Spleen (tissue), 7 donors: ENCODE measurements around the gene EPN2.

Source experiments
- POLR2A ChIP-seq, 3 donors: fragments of 450-650 bp; IDR thresholded peaks; one replicate each; pipeline ENCODE4 v1.5.1; 2017; ENCODE audit warnings: antibody characterized with exemption in 3 of 3, mild to moderate bottlenecking in 1 of 3
- POLR2AphosphoS5 ChIP-seq, 3 donors: sonication (generic); formaldehyde crosslinking; IDR thresholded peaks; one replicate each; pipeline ENCODE4 v1.5.1; 2017; ENCODE audit warnings: antibody characterized with exemption in 3 of 3
- TF ChIP-seq, protein P1 (sequence below), 11 experiments: fragments of 200-600 bp in 7 of 11; fragments of 450-650 bp in 4 of 11; sonication (generic) in 4 of 11; IDR thresholded peaks in 8 of 11; conservative IDR thresholded peaks in 3 of 11; 1 replicate in 7 of 11; 2 replicates in 4 of 11; pipeline versions ENCODE4 v1.4.0 to v1.8.0; 2016 to 2021; ENCODE audit warnings: antibody characterized with exemption in 11 of 11, inconsistent platforms in 4 of 11, mild to moderate bottlenecking in 1 of 11
- donor health status: DM: no; HTN: no; CAD: no; lungs with moderate emphysema.
- donor health status: DM: no; HTN: no; CAD: no.
- donor health status: DM: no; HTN: no; CAD: no.

- TF ChIP-seq, protein P1, sequence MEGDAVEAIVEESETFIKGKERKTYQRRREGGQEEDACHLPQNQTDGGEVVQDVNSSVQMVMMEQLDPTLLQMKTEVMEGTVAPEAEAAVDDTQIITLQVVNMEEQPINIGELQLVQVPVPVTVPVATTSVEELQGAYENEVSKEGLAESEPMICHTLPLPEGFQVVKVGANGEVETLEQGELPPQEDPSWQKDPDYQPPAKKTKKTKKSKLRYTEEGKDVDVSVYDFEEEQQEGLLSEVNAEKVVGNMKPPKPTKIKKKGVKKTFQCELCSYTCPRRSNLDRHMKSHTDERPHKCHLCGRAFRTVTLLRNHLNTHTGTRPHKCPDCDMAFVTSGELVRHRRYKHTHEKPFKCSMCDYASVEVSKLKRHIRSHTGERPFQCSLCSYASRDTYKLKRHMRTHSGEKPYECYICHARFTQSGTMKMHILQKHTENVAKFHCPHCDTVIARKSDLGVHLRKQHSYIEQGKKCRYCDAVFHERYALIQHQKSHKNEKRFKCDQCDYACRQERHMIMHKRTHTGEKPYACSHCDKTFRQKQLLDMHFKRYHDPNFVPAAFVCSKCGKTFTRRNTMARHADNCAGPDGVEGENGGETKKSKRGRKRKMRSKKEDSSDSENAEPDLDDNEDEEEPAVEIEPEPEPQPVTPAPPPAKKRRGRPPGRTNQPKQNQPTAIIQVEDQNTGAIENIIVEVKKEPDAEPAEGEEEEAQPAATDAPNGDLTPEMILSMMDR (IDR thresholded peaks at IDR 0.05 in 8 of 11, conservative IDR thresholded peaks at IDR 0.05 in 3 of 11), result no peak
- TF ChIP-seq POLR2AphosphoS5 (IDR thresholded peaks at IDR 0.05) (no peak), POLR2A (IDR thresholded peaks at IDR 0.05) (no peak)
These were observed 122.7 kb downstream of the EPN2 start for GRCh38 chr17:19359856-19360255.
